H9 (cell line): ENCODE measurements around the gene FAM9C. TPM values are rescaled to one million over a fixed set of nuclear protein-coding genes. Genes with fewer than 3 reads are reported as not detected.

Source experiments
- DNase-seq: peaks from one replicate; pipeline ENCODE4 v3.0.0-alpha.2; 2017
- H2AFZ ChIP-seq: one replicate; pipeline ENCODE4 v1.6.1; 2013; ENCODE audit warnings: mild to moderate bottlenecking, low read length, control low read depth, moderate library complexity
- H2AK5ac ChIP-seq: 2 replicates; pipeline ENCODE4 v1.6.1; 2013; ENCODE audit warnings: low read length, control low read depth, mixed read lengths; ENCODE audit not compliant: insufficient read length
- H2BK120ac ChIP-seq: one replicate; pipeline ENCODE4 v1.6.1; 2013; ENCODE audit warnings: low read depth, mild to moderate bottlenecking, low read length, control low read depth, inconsistent platforms; ENCODE audit not compliant: poor library complexity, severe bottlenecking
- H2BK12ac ChIP-seq: 2 replicates; pipeline ENCODE4 v1.6.1; 2013; ENCODE audit warnings: low read length, control low read depth, mixed read lengths, low read depth; ENCODE audit not compliant: insufficient read length
- H2BK15ac ChIP-seq: 2 replicates; pipeline ENCODE4 v1.6.1; 2013; ENCODE audit warnings: low read depth, low read length, control low read depth
- H2BK20ac ChIP-seq: one replicate; pipeline ENCODE4 v1.6.1; 2013; ENCODE audit warnings: low read depth, mild to moderate bottlenecking, low read length, control low read depth, inconsistent platforms; ENCODE audit not compliant: poor library complexity, severe bottlenecking
- H2BK5ac ChIP-seq: 2 replicates; pipeline ENCODE4 v1.6.1; 2013; ENCODE audit warnings: low read length, control low read depth, mixed read lengths; ENCODE audit not compliant: insufficient read length
- H3K14ac ChIP-seq: 2 replicates; pipeline ENCODE4 v1.6.1; 2013; ENCODE audit warnings: low read length, control low read depth; ENCODE audit not compliant: insufficient read depth
- H3K18ac ChIP-seq: 2 replicates; pipeline ENCODE4 v1.6.1; 2013; ENCODE audit warnings: low read depth, mild to moderate bottlenecking, mixed read lengths, low read length, control low read depth; ENCODE audit not compliant: insufficient read length
- H3K23ac ChIP-seq: 2 replicates; pipeline ENCODE4 v1.6.1; 2013; ENCODE audit warnings: low read length, control low read depth, mixed read lengths, low read depth; ENCODE audit not compliant: insufficient read length
- H3K23me2 ChIP-seq: 2 replicates; pipeline ENCODE4 v1.6.1; 2013; ENCODE audit warnings: low read depth, mild to moderate bottlenecking, mixed read lengths, low read length, control low read depth; ENCODE audit not compliant: insufficient read length, poor library complexity, severe bottlenecking
- H3K27ac ChIP-seq: 2 replicates; pipeline ENCODE4 v1.5.1; 2013; ENCODE audit warnings: low read length, control low read depth, mixed read lengths, low read depth; ENCODE audit not compliant: insufficient read length
- H3K27me3 ChIP-seq: 2 replicates; pipeline ENCODE4 v1.6.1; 2013; ENCODE audit warnings: low read length, control low read depth, inconsistent platforms; ENCODE audit not compliant: insufficient read depth
- H3K4ac ChIP-seq: 2 replicates; pipeline ENCODE4 v1.6.1; 2013; ENCODE audit warnings: low read depth, mild to moderate bottlenecking, control low read depth, inconsistent platforms, low read length, moderate library complexity
- H3K4me1 ChIP-seq: 2 replicates; pipeline ENCODE4 v1.6.1; 2013; ENCODE audit warnings: low read length, control low read depth, inconsistent platforms; ENCODE audit not compliant: insufficient read depth
- H3K4me2 ChIP-seq: 2 replicates; pipeline ENCODE4 v1.6.1; 2013; ENCODE audit warnings: low read length, control low read depth, mixed read lengths; ENCODE audit not compliant: insufficient read length, insufficient read depth
- H3K56ac ChIP-seq: 2 replicates; pipeline ENCODE4 v1.6.1; 2013; ENCODE audit warnings: low read depth, mild to moderate bottlenecking, mixed read lengths, low read length, control low read depth; ENCODE audit not compliant: insufficient read length
- H3K79me1 ChIP-seq: 2 replicates; pipeline ENCODE4 v1.6.1; 2013; ENCODE audit warnings: low read depth, mild to moderate bottlenecking, moderate library complexity, low read length, control low read depth, inconsistent platforms; ENCODE audit not compliant: insufficient read depth, poor library complexity, severe bottlenecking
- H3K79me2 ChIP-seq: 2 replicates; pipeline ENCODE4 v1.6.1; 2013; ENCODE audit warnings: low read length, control low read depth, inconsistent platforms; ENCODE audit not compliant: insufficient read depth
- H3K9ac ChIP-seq: 2 replicates; pipeline ENCODE4 v1.6.1; 2013; ENCODE audit warnings: low read length, control low read depth, mixed read lengths; ENCODE audit not compliant: insufficient read length; ENCODE audit errors: extremely low read depth
- H3K9me3 ChIP-seq: one replicate; pipeline ENCODE4 v1.6.1; 2013; ENCODE audit warnings: low read depth, low read length, inconsistent platforms; ENCODE audit not compliant: control insufficient read depth
- H3T11ph ChIP-seq: one replicate; pipeline ENCODE4 v1.6.1; 2013; ENCODE audit warnings: mild to moderate bottlenecking, low read length, control low read depth, inconsistent platforms
- H4K20me1 ChIP-seq: one replicate; pipeline ENCODE4 v1.6.1; 2013; ENCODE audit not compliant: control insufficient read depth, insufficient read length, insufficient read depth
- H4K5ac ChIP-seq: 2 replicates; pipeline ENCODE4 v1.6.1; 2013; ENCODE audit warnings: low read depth, mild to moderate bottlenecking, mixed read lengths, low read length, control low read depth; ENCODE audit not compliant: insufficient read length
- H4K8ac ChIP-seq: replicated peaks from 2 replicates; pipeline ENCODE4 v1.6.1; 2013; ENCODE audit warnings: low read length, control low read depth, mixed read lengths, low read depth; ENCODE audit not compliant: insufficient read length
- H4K91ac ChIP-seq: 2 replicates; pipeline ENCODE4 v1.6.1; 2013; ENCODE audit warnings: low read depth, mild to moderate bottlenecking, moderate library complexity, mixed read lengths, low read length, control low read depth; ENCODE audit not compliant: insufficient read length
- H3K27ac Mint-ChIP-seq, 3 experiments: 2 replicates in 2 of 3; 3 replicates in 1 of 3; pipeline ENCODE4 v1.8.0; 2020 to 2021; ENCODE audit warnings: mixed read lengths in 3 of 3, mild to moderate bottlenecking in 1 of 3, moderate library complexity in 1 of 3
- H3K27me3 Mint-ChIP-seq: 2 replicates; pipeline ENCODE4 v1.8.0; 2021; ENCODE audit warnings: low read depth, mild to moderate bottlenecking, moderate library complexity, mixed read lengths
- H3K36me3 Mint-ChIP-seq, 3 experiments: 2 replicates in 2 of 3; 3 replicates in 1 of 3; pipeline ENCODE4 v1.8.0; 2020 to 2021; ENCODE audit warnings: low read depth in 3 of 3, mixed read lengths in 3 of 3; ENCODE audit not compliant: insufficient read depth in 1 of 3
- H3K4me1 Mint-ChIP-seq, 2 experiments: 2 replicates each; pipeline ENCODE4 v1.8.0; 2020; ENCODE audit warnings: mixed read lengths in 2 of 2
- H3K4me3 Mint-ChIP-seq, 2 experiments: 2 replicates in 1 of 2; 3 replicates in 1 of 2; pipeline ENCODE4 v1.8.0; 2020 to 2021; ENCODE audit warnings: mild to moderate bottlenecking in 2 of 2, mixed read lengths in 2 of 2, moderate library complexity in 1 of 2
- H3K9me3 Mint-ChIP-seq, 2 experiments: 2 replicates in 1 of 2; 3 replicates in 1 of 2; pipeline ENCODE4 v1.8.0; 2020; ENCODE audit warnings: mild to moderate bottlenecking in 2 of 2, mixed read lengths in 2 of 2, moderate library complexity in 1 of 2
- CTCF ChIP-seq: fragments of 200-600 bp; sonication (generic); conservative IDR thresholded peaks from 3 replicates; pipeline ENCODE4 v1.8.0; 2021; ENCODE audit warnings: antibody characterized with exemption, mild to moderate bottlenecking
- WGBS: extraction: QIAGEN DNeasy Blood & Tissue Kit; methylation state at CpG from one replicate; pipeline ENCODE4 v1.1.7; 2013; ENCODE audit warnings: missing lambda C conversion rate, low lambda C conversion rate, mixed read lengths; ENCODE audit not compliant: insufficient read length; ENCODE audit errors: extremely low coverage; 5-methylcytosine and 5-hydroxymethylcytosine counted together
- total RNA-seq: library from RNA; stranded (reverse); gene quantifications from 2 replicates; pipeline ENCODE4 v1.2.1, GENCODE V29; 2021

The FAM9C gene
- total RNA-seq, 1 experiment from 2014 or later = not detected

- Histone ChIP-seq H2AK5ac (no peak overlapping the region), H3K4me1 (no peaks in the 10 kb centered on the region; the same call in 1 of the 2 replicates), H3K9me3 (no peaks in the 10 kb centered on the region), H2BK120ac (no peak overlapping the region), H4K5ac (no peak overlapping the region), H3T11ph (no peak overlapping the region), H3K27me3 (no peaks in the 10 kb centered on the region), H3K4ac (no peak overlapping the region), H3K18ac (no peak overlapping the region), H3K79me2 (no peaks in the 10 kb centered on the region), H4K91ac (no peak overlapping the region), H2BK5ac (no peak overlapping the region), H3K23me2 (no peaks in the 10 kb centered on the region), H3K14ac (no peak overlapping the region), H3K4me2 (no peak overlapping the region), H3K79me1 (no peaks in the 10 kb centered on the region), H3K9ac (no peak overlapping the region), H2BK20ac (no peak overlapping the region), H3K23ac (no peak overlapping the region), H3K27ac (no peak overlapping the region), H2AFZ (no peak overlapping the region), H2BK12ac (no peak overlapping the region), H4K8ac (no peak overlapping the region), H4K20me1 (no peaks in the 10 kb centered on the region), H3K56ac (no peak overlapping the region), H2BK15ac (no peak overlapping the region)
- no peak overlapping the region for H3K27ac Mint-ChIP-seq
- peaks cover 54 to 60% of the 10 kb centered on the region in 2 experiments for H3K9me3 Mint-ChIP-seq
- TF ChIP-seq CTCF = no peak
- WGBS = no CpG with 5 or more reads among the region's 4 CpGs
- no peak for DNase-seq
- peaks cover 20 to 27% of the 10 kb centered on the region in 2 experiments for H3K4me1 Mint-ChIP-seq
- no peaks in the 10 kb centered on the region; a peak in 2 of 7 replicates for H3K36me3 Mint-ChIP-seq
- H3K4me3 Mint-ChIP-seq = no peak overlapping the region
- H3K27me3 Mint-ChIP-seq = no peaks in the 10 kb centered on the region; the same call in 1 of the 2 replicates
These were observed 35.8 kb upstream of the FAM9C start for GRCh38 chrX:13080128-13080795.
